HEK293T (cell line): ENCODE results near the gene RAMP3.

Experiments used
- ARNT ChIP-seq: fragments of 450-650 bp; IDR thresholded peaks from 2 replicates; pipeline ENCODE4 v1.6.1; 2017; ENCODE audit warnings: mild to moderate bottlenecking
- BHLHE40 ChIP-seq: fragments of 450-650 bp; IDR thresholded peaks from 2 replicates; pipeline ENCODE4 v1.6.1; 2016; ENCODE audit warnings: mild to moderate bottlenecking, moderate library complexity, borderline replicate concordance
- FOXA1 ChIP-seq: fragments of 450-650 bp; IDR thresholded peaks from 2 replicates; pipeline ENCODE4 v1.6.1; 2016; ENCODE audit warnings: mild to moderate bottlenecking
- FOXM1 ChIP-seq: fragments of 450-650 bp; IDR thresholded peaks from 2 replicates; pipeline ENCODE4 v1.6.1; 2017; ENCODE audit warnings: mild to moderate bottlenecking, borderline replicate concordance
- LEF1 ChIP-seq: fragments of 450-650 bp; IDR thresholded peaks from 2 replicates; pipeline ENCODE4 v1.6.1; 2017; ENCODE audit warnings: mild to moderate bottlenecking, borderline replicate concordance
- SP1 ChIP-seq: fragments of 450-650 bp; IDR thresholded peaks from 2 replicates; pipeline ENCODE4 v1.6.1; 2017
- SUZ12 ChIP-seq: fragments of 450-650 bp; IDR thresholded peaks from 2 replicates; pipeline ENCODE4 v1.6.1; 2016; ENCODE audit warnings: mild to moderate bottlenecking
- TARDBP ChIP-seq: fragments of 450-650 bp; IDR thresholded peaks from 2 replicates; pipeline ENCODE4 v1.6.1; 2016
- TF ChIP-seq, protein P1 (sequence below): fragments of 450-650 bp; IDR thresholded peaks from 2 replicates; pipeline ENCODE4 v1.6.1; 2016

DNA sequence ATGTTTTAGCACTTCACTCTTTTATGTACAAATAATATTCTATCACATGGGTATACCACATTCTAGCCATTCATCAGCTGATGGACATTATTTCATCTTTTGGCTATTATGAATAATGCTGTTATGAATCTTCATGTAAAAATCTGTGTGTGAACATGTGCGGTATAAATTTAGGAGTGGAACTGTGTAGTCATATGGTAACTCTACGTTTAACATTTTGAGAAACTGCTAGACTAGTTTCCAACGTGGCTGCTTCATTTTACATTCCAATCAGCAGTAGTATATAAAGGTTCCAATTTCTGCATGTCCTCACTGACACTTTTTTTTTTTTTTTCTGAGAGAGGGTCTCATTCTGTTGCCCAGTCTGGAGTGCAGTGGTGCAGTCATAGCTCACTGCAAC is 8.3 kb downstream of the RAMP3 start:
- TF ChIP-seq LEF1 (no peak), FOXA1 (no peak), BHLHE40 (no peak), SP1 (no peak), ARNT (no peak), SUZ12 (no peak), FOXM1 (no peak), TARDBP (no peak)
- TF ChIP-seq, protein P1, sequence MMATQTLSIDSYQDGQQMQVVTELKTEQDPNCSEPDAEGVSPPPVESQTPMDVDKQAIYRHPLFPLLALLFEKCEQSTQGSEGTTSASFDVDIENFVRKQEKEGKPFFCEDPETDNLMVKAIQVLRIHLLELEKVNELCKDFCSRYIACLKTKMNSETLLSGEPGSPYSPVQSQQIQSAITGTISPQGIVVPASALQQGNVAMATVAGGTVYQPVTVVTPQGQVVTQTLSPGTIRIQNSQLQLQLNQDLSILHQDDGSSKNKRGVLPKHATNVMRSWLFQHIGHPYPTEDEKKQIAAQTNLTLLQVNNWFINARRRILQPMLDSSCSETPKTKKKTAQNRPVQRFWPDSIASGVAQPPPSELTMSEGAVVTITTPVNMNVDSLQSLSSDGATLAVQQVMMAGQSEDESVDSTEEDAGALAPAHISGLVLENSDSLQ, result no peak
